Uterus (tissue), 2 donors: Measurements from ENCODE around the gene PAPPA2.

ENCODE experiments used
- POLR2A ChIP-seq, 2 donors: fragments of 450-650 bp; IDR thresholded peaks; one replicate each; pipeline ENCODE4 v1.6.1; 2016; ENCODE audit warnings: antibody characterized with exemption in 2 of 2, mild to moderate bottlenecking in 1 of 2, moderate library complexity in 1 of 2
- TF ChIP-seq, protein P1 (sequence below), 4 experiments: fragments of 200-600 bp in 2 of 4; fragments of 450-650 bp in 2 of 4; sonication (generic) in 2 of 4; IDR thresholded peaks; one replicate each; pipeline ENCODE4 v1.5.1; 2016 to 2019; ENCODE audit warnings: antibody characterized with exemption in 4 of 4, mild to moderate bottlenecking in 2 of 4, moderate library complexity in 1 of 4

DNA sequence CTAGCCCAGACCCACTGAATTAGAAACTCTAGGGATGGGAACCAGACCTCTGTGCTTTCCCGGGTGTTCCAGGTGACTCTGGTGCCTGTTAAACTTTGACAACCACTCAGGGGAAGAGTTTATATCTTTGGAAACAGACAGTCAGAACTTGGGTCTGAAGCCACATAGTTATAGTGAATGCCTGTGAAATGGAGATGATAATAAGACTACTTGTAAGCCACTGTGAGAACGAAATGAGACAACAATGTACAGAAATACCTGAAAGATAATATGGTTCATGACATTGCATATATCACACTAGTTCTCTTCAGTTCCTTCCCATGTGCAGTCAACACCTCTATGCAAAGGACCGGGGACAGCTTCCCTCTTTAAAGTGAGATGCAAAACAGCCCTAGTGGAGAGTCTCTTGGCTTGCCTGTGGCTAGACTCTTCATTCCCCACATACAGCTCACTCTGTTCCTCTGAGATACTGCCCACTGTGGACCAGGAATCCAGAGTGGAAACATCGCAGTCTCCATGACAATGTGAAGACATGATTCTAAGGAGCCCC lies 414.1 kb downstream of the PAPPA2 start:
- TF ChIP-seq, protein P1, sequence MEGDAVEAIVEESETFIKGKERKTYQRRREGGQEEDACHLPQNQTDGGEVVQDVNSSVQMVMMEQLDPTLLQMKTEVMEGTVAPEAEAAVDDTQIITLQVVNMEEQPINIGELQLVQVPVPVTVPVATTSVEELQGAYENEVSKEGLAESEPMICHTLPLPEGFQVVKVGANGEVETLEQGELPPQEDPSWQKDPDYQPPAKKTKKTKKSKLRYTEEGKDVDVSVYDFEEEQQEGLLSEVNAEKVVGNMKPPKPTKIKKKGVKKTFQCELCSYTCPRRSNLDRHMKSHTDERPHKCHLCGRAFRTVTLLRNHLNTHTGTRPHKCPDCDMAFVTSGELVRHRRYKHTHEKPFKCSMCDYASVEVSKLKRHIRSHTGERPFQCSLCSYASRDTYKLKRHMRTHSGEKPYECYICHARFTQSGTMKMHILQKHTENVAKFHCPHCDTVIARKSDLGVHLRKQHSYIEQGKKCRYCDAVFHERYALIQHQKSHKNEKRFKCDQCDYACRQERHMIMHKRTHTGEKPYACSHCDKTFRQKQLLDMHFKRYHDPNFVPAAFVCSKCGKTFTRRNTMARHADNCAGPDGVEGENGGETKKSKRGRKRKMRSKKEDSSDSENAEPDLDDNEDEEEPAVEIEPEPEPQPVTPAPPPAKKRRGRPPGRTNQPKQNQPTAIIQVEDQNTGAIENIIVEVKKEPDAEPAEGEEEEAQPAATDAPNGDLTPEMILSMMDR (IDR thresholded peaks at IDR 0.05): no peak
- no peak for TF ChIP-seq POLR2A (IDR thresholded peaks at IDR 0.05)
